HG03575 (cell line): ENCODE data around the gene PDGFRB.

ENCODE experiments used
- ATAC-seq: cut with Tn5 transposase; IDR thresholded peaks from one replicate; pipeline ENCODE4 v1.9.1; 2021; ENCODE audit not compliant: unreplicated experiment, insufficient number of reproducible peaks, low FRiP score; ENCODE audit errors: extremely low read depth

The PDGFRB gene

DNA sequence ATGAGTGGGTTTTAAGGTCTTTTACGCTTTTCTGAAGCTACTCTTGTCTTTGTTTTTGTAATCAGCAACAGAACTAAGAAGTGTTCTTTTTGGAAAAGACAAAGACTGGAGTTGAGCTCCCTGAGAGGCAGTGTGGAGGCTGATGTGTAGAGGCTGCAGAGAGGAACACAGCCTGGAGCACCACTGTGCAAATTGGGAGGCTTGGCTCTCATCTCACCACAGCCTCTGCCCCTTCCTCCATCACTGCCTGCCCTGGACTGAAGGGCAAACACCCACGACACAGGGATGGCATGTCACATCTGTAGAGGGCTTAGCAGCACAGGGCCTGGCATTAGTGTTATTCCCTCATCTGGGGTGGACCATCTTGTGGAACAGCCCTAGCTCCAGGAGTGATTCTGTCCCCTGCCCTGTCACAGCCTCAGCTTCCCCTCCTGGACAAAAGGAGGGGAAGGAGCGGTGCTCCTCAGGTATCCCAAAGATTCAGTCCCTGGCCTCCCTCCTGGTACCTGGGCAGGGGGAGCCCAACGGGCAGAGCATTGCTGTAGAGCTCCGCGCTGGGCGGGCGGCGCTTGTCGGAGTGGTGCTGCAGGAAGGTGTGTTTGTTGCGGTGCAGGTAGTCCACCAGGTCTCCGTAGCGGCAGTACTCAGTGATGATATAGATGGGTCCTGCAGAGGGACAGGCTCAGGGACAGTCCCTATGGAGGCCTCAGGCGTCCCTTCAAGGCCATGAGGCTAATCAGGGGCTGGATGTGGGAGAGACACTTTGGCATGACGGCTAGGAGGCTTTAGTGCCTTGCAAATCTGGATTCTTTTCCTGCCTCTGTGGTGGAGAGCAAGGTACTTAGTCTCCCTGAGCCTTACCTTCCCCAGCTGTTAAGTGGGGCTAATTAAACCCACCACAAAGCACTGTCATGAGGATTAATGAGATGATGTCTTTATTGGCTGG is 32.8 kb downstream of the PDGFRB start:
- ATAC-seq, result no peak

DNA sequence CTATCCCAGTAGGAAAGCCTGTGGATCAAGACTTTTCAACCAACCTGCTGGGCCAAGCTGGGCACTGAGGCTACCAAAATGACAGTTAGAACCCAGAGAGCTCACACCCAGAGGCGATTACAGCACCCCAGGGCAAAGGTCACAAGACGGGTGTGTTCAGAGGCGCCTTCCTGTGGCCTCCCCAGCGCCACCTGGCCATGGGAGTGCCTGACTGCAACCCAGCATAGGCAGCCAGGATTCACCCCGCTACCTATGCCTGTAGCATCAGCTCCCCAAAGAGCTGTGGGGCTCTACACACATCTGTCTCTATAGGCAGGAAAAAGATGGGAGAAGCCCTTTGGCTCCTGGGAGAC is 33.5 kb downstream of the PDGFRB start:
- ATAC-seq, result no peak

DNA sequence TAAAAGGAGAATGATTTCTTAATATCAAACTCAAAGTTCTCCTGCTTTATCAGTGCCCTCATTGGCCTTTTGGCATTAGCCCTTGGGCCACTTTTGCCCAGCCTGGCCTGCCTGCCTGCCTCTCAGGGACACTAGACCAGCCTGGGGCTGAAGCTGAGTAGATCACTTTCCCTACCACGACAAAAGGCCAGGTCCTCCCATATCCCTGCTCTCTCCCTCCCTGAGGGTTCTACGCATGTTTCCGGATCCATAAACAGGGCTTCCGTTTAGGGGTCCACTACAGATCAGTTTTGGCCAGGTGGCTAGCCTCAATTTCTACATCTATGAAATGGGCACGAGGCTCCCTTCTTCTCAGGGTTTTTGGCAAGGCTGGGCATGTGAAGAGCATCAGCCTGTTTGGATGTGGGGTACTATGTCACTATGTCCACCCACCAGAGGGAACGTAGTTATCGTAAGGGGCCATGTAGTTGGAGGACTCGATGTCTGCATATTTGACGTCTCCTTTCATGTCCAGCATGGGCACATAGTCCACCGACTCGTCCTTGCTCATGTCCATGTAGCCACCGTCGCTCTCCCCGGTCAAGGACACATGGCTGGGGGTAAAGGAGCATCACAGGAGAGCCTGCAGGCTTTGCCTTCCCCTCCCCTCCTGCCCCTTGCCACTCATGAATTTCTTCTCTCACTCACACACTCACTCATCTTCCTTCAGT is 34.0 kb downstream of the PDGFRB start:
- ATAC-seq, result no peak

DNA sequence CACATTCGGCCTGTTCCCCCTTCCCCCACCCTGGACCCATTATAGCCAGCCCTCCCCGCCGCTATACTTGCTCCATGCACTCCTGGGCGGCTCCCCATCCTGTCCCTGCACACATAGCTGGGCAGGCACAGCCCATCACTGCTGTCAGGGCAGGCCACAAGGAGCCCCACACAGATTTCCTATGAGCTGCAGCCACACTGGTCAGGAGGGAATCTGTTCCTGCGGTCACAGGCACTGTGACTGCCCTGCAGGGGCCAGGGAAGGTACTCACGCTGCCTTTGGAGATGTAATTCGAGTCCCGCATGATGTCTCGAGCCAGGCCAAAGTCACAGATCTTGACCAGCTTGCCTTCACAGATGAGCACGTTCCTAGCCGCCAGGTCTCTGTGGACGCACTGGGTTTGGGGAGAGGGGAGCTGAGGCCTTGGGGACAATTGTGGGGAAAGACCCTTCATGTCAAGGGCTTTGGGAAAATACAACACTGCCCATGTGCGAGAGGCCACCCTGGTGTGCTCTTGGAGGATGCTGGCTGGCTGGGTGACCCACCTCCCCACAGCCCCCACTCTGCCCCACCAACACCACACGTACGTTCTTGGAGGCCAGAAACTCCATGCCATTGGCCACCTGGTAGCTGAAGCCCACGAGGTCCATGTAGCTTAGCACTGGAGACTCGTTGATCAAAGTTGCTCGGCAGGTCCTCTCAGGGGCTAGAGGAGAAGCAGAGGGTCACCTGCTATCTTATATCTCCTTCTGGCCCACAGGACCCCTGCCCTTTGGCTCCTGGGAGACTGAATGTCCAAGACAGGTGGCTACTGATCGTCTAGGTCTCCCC is 34.8 kb downstream of the PDGFRB start:
- no peak for ATAC-seq

DNA sequence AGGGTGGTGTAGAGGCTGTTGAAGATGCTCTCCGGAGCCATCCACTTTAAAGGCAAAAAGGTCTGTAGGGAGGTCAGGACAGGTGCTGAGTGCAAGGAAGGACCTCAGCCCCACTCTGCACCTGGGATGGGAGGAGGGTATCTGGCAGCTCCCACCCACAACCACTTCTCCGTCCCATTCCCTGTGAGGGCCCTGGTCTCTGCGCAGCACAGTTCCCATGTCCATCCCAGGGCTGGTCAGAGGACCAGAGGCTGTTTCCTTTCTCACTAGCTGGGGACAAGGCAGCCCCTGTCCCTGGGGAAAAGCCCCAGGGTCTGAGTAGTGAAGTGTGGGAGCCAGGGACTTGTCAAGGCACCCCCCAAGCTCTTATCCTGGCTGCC is 35.6 kb downstream of the PDGFRB start:
- ATAC-seq, result no peak

DNA sequence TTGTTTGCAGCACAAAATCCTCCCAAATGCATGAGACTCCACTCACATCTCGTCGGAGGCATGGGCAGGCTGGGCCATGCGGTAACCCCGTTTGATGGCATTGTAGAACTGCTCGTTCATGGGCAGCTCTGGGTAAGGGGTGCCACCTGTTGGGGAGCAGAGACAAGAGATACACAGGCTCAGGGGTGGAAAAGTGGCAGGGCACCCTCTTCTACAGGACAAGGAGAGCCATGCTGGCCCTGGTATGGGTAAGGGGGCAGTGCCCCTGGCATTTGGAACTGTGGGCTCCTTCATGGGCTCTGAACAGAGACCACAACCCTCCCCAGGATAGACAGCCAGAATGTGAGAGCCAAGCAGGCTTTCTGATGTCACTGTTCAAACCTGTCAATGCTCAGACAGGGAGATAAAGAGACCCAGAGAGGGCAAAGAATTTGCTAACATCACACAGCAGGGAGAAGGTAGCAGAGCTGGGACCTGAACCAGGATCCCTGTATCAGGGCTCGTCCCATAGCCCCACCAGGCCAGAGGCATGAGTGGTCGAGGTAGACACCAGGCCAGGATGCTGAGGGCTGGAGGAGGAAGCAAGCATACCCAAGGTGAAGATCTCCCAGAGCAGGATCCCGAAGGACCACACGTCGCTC is 36.1 kb downstream of the PDGFRB start:
- ATAC-seq, result no peak

DNA sequence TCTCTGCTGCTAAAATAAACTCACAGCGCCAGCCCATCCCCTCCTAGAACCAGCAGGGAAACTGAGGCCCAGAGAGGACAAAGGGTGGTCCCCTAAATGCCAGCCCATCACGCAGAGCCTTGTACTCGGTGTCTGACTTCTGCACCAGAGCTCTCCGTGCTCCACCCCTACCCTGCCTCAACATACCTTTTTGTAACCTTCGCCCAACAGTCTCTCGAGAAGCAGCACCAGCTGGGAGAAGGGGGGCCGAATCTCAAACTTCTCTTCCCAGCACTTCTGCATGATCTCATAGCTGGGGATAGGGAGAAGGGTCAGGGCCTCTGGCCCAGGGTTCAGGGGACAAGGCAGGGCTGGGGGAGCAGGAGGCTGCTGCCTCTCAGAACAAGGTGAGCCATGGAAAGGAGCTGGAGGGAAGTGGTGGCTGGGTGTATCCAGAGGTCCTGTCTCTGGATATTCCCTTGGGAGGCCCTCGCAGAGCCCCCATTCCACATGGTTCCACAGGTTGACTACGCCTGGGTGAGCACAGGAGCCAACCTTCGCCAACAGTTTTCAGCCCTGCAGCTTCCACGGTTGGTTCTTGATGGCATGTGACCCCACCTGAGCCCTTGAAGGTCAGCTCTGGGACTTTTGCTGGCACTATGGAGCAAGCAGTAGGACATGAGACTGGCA is 37.0 kb downstream of the PDGFRB start:
- no peak for ATAC-seq

DNA sequence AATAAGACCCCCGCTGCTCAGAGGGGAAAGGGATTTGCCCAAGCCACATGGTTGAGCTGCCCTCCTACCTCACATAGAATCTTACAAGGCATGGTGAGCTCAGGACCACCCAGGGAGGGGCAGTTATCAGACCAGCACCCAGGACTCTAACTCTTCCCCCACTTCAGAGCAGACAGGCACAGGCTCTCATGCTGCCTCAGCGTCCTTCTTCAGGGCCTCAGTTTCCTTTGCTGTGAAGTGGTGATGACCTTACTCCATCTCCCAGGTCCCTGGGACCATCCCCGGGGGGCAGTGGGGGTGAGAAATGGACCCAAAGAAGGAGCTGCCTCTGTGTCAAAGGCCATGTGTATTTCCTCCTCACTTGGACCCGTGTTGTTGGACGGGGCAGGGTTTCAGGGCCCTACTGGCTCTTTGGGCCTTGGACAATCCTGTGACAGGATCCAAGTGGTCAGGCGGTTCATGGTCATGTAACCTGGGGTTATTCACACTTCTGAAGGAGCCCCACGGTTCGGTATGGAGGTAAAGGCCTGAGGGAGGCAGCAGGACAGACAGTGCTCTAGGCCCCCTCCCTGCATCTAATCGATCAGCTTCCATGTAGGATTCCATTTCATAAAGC is 37.6 kb downstream of the PDGFRB start:
- ATAC-seq, result no peak

DNA sequence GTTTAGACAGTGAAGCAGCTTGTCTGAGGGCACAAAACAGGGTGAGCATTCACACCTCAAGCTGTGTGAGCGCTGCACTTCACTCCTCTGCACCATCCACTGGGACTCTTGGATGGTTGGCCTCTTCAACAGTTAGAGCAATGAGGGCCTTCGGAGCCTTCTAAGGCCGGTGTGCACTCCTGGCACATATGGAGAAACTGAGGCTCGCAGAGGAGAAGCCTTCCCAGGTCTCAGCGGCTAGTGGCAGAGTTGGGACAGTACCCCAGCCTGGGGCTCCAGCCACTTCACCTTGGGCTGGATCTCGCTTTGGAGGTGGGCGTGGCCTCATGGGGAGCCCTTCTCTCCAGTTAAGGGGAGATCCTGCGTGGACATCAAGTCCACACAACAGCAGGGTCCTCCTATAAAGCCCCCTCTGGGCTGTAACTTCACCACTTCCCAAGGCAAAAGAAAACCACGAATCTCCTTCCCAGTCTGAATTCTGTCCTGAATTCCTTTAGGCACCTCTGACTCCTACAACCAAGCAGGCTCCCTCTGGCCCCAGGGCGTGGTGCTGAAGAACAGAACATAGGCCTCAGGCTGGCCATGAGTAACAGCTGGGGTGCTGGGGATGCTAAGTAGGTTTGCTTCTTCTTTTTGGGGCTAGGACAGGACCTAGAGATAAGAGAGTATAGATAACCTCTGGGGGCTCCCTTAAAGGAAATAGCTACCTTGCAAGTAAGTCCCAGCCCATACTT is 38.8 kb downstream of the PDGFRB start:
- ATAC-seq, result no peak

DNA sequence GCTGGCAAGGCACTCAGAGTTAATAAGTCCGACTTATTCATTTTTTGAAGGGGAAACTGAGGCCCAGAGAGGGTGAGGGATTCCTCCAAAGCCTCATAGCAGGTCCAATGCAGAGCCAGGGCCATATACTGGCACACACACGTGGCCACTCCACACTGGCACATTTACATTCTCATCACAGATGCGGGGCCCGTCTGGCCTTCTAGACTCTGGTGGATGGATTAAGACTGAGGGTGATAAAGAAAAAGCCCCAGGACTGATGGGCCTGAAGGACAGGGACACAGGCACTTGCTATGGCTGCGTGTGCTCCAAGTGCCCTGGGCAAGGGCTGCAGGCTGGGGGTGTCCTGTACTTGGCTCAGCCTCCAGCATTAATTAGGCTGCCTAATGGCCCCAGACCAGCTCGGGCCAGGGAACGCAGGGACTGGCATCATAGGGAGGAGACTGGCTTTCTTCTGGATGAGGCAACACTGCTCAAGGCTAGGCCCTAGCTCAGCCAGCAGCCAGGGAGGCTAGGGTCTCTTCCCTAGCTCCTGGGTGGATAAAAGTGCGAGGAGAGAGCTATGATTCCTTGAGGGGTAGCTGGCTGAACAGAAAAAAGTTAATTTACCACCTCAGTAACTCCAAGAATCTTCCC is 40.8 kb downstream of the PDGFRB start:
- no peak for ATAC-seq

DNA sequence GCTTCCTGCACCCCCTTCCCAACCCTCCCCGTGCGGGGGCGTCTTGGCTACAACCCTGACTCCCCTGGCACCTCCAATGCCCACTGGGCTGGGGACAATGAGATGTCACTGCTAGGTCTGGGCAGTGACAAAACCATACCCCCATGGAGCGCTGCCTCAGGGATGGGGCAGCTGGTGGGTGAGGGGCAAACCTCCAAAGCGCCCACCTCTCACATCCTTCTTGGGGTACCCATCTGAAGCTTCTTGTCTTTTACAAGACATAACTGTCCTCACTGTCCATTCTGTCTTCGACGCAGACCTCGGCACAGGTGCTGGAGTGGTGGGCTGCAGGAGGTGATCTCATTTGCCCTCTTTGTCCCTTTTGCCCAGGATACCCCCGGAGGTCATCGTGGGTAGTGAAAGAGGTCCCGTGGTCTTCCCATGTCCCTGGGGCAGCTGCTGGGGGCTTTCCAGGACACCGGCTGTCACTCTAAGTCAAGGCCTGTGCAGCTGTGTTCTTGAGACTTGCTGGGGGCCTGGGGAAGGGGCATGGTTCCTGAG is 41.5 kb downstream of the PDGFRB start:
- ATAC-seq, result no peak

DNA sequence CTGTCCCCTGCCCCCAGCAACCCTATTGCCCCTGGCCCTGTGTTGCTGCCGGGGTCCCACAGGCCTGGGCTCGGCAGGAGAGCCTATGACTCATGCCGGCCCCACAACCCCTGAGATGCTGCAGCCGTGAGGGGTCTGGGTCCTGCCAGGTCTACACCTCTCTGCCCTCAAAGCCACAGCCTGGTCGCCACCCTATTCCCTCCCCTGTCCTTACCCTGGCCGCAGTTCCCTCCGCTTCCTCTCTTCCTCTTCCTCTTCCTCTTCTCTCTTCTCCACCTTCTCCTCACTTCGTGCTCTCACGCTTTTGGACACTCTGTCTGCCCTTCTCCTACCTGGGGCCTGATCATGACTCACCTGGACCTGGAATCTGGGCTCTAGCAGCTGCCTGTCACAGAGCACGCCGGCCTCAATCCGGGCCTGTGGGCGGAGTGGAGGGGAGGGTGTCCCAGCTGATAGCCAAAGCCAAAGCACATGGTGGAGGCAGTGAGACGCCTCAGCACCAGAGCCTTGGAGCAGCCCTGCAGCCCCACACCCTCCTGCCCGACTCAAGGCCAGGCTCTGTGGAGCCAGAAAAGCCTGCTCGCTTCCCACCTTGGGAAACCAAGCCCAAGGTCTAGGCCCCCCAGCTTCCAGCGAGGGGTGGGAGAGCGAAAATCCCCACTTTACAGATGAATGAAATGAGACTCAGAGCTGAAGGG is 42.4 kb downstream of the PDGFRB start:
- ATAC-seq, result no peak

DNA sequence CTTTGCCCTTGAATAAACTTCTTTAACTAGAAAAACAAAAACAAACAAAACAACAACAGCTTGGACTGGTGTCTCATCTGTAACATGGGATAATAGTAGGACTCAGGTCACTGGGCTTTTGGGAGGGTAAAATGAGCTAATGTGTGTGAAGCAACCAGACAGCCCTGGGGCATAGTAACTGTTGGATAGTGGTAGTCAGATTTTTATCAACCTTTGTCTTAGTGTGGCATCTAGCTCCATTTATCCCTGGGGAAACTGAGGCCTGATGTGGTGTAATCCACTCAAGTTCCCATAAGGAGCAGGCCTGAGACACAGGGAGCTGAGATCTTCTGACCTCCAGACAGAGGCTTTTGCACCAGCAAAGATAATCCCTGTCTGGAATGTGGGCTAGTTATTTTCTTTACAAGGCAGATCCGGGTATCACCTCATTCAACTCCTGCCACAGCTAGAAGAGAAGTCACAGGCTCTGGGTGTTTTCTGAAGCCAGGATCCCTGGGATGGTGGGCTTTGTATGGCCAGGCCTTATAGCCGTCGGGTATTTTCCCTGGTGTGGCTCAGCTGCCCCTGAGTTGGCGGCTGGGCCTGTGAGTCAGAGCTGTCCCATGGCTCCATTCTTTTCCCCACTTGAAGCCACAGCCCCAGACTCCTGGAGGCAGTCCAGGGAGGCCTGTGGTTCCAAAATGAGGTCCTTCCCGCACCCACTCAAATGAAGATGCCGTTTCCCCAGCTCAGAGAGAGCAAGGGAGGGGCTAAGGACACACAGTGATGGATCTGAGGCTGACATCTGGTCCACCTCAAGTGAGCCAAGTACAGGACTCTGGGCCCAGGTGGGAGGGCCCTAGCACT is 43.2 kb downstream of the PDGFRB start:
- no peak for ATAC-seq

DNA sequence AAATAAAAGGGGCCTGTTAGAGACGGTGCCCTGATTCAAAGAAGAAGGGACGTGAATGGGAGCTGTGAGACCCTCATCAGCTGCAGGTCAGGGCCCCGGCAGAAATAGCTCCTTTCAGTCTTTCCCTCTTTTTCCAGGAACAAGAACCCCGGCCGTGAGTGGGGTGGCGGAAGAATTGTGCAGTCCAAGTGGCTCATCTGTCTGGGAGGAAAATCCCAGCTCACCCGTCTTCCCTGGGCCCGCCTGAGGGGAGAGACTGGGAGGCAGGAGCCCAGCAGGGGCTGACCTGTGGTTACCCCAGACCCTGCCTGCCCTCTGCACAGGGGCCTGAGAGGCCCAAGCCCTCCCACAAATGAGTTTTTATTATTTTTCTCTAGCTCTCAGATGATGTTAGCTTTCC is 44.5 kb downstream of the PDGFRB start:
- no peak for ATAC-seq

DNA sequence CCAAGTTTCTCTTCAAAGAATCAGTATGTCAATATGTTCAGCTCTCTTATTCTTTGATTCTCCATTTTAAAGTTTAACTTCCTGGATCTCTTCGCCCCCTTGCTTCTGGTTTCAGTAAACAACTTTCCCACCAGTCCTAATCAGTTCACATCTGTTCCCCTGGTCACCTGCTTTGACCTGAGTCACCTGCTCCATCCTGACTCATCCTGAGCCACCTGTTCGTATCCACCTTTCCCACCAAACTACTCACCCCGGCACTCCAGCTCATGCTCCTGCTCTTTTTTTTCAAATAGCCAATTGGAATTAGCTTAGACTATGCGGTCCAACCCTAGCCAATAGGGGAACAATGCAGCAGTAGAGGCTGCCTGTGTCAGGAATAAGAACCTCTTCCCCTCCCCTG is 45.7 kb downstream of the PDGFRB start:
- ATAC-seq, result no peak
